ENCODE measurements around the gene FUT8.

DNA sequence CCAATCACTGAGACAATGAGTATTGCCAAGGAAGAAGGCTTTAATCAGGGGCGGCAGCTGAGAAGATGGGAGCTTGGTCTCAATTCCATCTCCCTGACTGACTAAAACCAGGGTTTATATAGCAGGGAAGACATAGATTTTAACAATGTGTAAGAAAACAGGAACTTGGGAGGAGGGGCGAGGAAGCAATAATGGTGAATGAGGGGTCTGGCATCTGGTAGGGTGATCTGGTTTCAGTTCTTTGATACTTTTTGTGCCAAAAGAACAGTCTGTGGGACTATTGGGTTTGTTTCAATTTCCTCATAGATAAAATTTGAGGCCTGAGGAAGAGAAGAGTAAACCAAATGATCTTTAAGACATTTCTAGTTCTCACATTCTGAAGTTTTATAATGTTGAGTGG is 49.2 kb downstream of the FUT8 start:
- TF ChIP-seq SUZ12 (IDR thresholded peaks at IDR 0.05; ENCODE audit: extremely low read depth, insufficient read depth, insufficient read length) (no peak), YY1 (IDR thresholded peaks at IDR 0.05; ENCODE audit: insufficient read depth, insufficient read length) (no peak)
